Activated CD4-positive, alpha-beta T cell treated with anti-CD3 and anti-CD28 coated beads, Interleukin-2, amount 10 ng/mL, durations not matched to agents 24 days and 14 days (primary cell): Measurements from ENCODE around the gene COMT. TPM values are rescaled to one million over a fixed set of nuclear protein-coding genes. Genes with fewer than 3 reads are reported as not detected.

Experiments used
- DNase-seq: peaks from one replicate; pipeline ENCODE4 v3.0.0; 2022
- H3K27ac Mint-ChIP-seq: one replicate; pipeline ENCODE4 v1.8.0; 2022; ENCODE audit warnings: mild to moderate bottlenecking, mixed read lengths
- H3K27me3 Mint-ChIP-seq: one replicate; pipeline ENCODE4 v1.8.0; 2022; ENCODE audit warnings: mixed read lengths
- H3K36me3 Mint-ChIP-seq: one replicate; pipeline ENCODE4 v1.8.0; 2022; ENCODE audit warnings: low read depth, mild to moderate bottlenecking, mixed read lengths
- H3K4me1 Mint-ChIP-seq: one replicate; pipeline ENCODE4 v1.8.0; 2021; ENCODE audit warnings: mixed read lengths
- H3K4me3 Mint-ChIP-seq: one replicate; pipeline ENCODE4 v1.8.0; 2022; ENCODE audit warnings: mild to moderate bottlenecking, moderate library complexity, mixed read lengths
- H3K9me3 Mint-ChIP-seq: one replicate; pipeline ENCODE4 v1.8.0; 2021; ENCODE audit warnings: mixed read lengths
- intact Hi-C: fragments of 100-400 bp; cut with micrococcal nuclease; formaldehyde crosslinking; loops from one replicate; pipeline ENCODE4 v1.15.1; 2023
- total RNA-seq: library from RNA; stranded (reverse); gene quantifications from 2 replicates; pipeline ENCODE4 v1.2.3, GENCODE V29; 2022

Gene COMT
- total RNA-seq, 1 donor from 2014 or later = 110 TPM

GRCh38 chr22:19943082-19944026 is 1.8 kb downstream of the COMT start:
- Mint-ChIP-seq H3K27me3 (no peaks in the 10 kb centered on the region), H3K9me3 (no peaks in the 10 kb centered on the region), H3K36me3 (peaks cover 12% of the 10 kb centered on the region), H3K27ac (peak overlapping the region; percentile 90), H3K4me1 (peaks cover 33% of the 10 kb centered on the region), H3K4me3 (peak overlapping the region; percentile 97)
- no peak for DNase-seq
- intact Hi-C loops = no loop called here

DNA sequence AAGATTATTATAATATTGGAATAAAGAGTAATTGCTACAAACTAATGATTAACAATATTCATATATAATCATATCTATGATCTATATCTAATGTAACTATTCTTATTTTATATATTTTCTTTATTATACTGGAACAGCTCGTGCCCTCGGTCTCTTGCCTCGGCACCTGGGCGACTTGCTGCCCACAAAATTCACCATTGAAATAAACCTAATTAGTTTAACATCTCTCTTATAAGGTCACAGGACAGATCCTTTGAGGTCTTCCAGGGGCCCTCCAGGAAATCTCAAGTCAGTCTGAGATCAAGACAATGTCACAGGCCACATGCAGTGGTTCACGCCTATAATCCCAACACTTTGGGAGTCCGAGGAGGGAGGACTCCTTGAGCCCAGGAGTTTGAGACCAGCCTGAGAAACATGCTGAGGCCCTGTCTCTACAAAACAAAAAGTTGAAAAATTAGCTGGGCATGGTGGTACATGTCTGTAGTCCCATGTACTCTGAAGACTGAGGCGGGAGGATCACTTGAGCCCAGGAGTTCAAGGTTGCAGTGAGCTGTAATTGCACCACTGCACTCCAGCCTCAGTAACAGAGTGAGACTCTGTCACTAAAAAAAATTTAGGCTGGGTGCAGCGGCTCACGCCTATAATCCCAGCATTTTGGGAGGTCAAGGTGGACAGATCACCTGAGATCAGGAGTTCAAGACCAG is 6.6 kb downstream of the COMT start:
- Mint-ChIP-seq H3K36me3 (peaks cover 24% of the 10 kb centered on the region), H3K27me3 (no peaks in the 10 kb centered on the region), H3K27ac (no peak overlapping the region), H3K9me3 (no peaks in the 10 kb centered on the region), H3K4me1 (peaks cover 16% of the 10 kb centered on the region), H3K4me3 (no peak overlapping the region)
- DNase-seq = no peak
- intact Hi-C loops = no loop called here

- no peaks in the 10 kb centered on the region for H3K9me3 Mint-ChIP-seq
- DNase-seq = no peak
- no peaks in the 10 kb centered on the region for H3K27me3 Mint-ChIP-seq
- H3K4me3 Mint-ChIP-seq = no peak overlapping the region
- peaks cover 19% of the 10 kb centered on the region for H3K36me3 Mint-ChIP-seq
- peak overlapping the region; percentile 7 for H3K27ac Mint-ChIP-seq
- intact Hi-C loops = no loop called here
- peaks cover 13% of the 10 kb centered on the region for H3K4me1 Mint-ChIP-seq
Observed at GRCh38 chr22:19951346-19951745, 9.8 kb downstream of the COMT start.

GRCh38 chr22:19955241-19956128 is 13.9 kb downstream of the COMT start:
- no peak for DNase-seq
- no peak overlapping the region for H3K4me3 Mint-ChIP-seq
- H3K27me3 Mint-ChIP-seq = no peaks in the 10 kb centered on the region
- peaks cover 7% of the 10 kb centered on the region for H3K4me1 Mint-ChIP-seq
- intact Hi-C loops = no loop called here
- H3K9me3 Mint-ChIP-seq = no peaks in the 10 kb centered on the region
- peak overlapping the region; percentile 48 for H3K27ac Mint-ChIP-seq
- H3K36me3 Mint-ChIP-seq = peaks cover 10% of the 10 kb centered on the region

DNA sequence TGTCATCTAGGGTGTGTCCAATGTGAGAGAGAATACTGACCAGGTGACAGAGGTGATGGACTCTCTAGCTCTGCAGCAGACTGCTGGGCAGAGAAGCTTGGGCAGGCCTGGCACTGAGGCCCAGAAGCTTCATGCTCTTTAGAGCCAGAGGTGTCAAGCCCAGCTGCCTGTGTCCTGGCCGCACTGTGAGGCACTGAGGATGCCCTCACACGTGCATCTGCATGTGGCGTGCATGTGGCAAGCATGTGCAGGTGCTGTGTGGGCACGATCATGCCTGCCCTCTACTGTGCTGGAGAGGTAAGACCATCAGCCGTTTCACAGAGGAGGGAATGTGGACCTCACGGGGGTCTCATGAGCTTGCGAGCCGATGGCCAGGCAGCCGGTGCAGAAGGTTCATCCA is 15.9 kb downstream of the COMT start:
- intact Hi-C loops = no loop called here
- no peak for DNase-seq
- H3K9me3 Mint-ChIP-seq = no peaks in the 10 kb centered on the region
- no peak overlapping the region for H3K27ac Mint-ChIP-seq
- H3K4me1 Mint-ChIP-seq = peaks cover 7% of the 10 kb centered on the region
- no peaks in the 10 kb centered on the region for H3K36me3 Mint-ChIP-seq
- H3K27me3 Mint-ChIP-seq = no peaks in the 10 kb centered on the region
- no peak overlapping the region for H3K4me3 Mint-ChIP-seq

DNA sequence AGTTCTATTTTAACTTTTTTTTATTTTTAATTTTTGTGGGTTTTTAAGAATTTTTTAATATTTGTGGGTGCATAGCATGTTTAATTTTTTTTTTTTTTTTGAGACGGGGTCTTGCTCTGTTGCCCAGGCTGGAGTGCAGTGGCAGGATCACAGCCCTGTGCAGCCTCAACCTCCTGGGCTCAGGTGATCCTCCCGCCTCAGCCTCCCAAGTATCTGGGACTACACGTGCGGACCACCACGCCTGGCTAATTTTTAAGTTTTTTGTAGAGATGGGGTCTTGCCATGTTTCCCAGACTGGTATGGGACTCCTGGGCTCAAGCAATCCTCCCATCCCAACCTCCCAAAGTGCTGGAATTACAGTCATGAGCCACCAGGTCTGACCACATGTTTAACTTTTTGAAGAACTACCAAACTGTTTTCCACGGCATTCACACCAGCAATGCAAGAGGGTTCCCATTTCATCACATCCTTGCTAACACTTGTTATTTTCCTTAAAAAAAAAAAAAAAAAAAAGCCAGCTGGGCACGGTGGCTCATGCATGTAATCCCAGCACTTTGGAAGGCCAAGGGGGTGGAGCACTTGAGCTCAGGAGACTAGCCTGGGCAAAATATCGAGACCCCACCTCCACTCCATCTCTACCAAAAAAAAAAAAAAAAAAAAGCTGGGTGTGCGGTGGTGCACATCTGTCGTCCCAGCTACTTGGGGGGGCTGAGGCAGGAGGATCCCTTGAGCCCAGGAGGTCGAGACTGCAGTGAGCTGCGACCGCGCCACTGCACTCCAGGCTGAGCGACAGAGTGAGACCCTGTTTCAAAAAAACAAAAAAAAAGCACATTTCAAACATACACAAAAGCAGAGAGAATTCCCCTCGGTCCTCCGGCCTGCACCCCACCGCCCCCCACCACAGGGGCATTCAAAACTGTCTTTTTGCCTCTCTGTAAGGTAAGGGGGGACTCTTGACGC is 16.8 kb downstream of the COMT start:
- no peaks in the 10 kb centered on the region for H3K27me3 Mint-ChIP-seq
- no peak overlapping the region for H3K4me3 Mint-ChIP-seq

GRCh38 chr22:19959043-19959586 is 17.5 kb downstream of the COMT start:
- intact Hi-C loops = no loop called here
- H3K4me1 Mint-ChIP-seq = peaks cover 7% of the 10 kb centered on the region
- no peak for DNase-seq
- H3K27me3 Mint-ChIP-seq = no peaks in the 10 kb centered on the region
- no peaks in the 10 kb centered on the region for H3K9me3 Mint-ChIP-seq
- H3K4me3 Mint-ChIP-seq = no peak overlapping the region
- H3K36me3 Mint-ChIP-seq = peaks cover 2% of the 10 kb centered on the region
- no peak overlapping the region for H3K27ac Mint-ChIP-seq

More for the DNA sequence above, 16.8 kb downstream of the COMT start:
- Mint-ChIP-seq H3K36me3 (no peaks in the 10 kb centered on the region), H3K27ac (no peak overlapping the region), H3K4me1 (peaks cover 7% of the 10 kb centered on the region), H3K9me3 (no peaks in the 10 kb centered on the region)
- DNase-seq = no peak
- intact Hi-C loops = no loop called here

DNA sequence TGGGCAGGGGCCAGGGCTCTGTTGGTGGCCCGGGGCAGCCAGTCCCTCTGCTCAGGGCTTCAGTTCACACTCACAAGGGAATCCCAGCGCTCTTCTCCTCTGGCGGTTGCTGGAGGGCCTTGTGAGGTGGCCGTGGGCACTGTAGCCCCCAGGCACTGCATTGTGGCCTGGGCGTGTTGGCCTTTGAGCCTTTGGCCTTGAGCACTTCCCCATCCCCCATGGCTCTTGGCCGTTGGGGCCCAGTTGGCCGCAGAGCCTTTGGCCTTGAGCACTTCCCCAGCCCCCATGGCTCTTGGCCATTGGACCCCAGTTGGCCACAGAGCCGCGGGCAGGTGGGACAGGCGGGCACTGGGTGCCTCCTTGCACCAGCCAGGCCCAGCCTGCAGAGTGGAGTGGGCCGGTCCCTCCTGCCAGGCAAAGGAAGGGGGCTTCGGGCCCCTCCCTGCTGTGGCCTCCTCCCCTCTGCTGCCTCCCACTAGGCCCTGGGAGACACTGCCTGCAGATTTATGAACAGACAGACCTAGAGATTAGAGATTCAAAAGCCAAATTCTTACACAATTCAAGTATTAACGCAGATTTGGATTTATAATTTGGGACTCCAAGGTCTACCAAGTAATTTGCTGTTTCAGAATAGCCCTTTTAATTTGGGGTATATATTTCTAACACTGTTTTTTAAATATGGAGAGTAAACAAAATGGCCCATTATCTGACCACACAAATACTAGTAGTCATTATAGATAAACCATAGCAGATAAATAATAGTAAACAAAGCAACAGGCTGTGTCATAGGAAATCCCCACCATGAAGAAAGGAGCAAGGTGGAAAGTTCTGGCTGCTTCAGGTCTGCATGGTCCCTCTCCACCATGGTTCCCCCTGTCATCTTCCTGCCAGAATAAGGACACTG is 18.3 kb downstream of the COMT start:
- no peak overlapping the region for H3K4me3 Mint-ChIP-seq
- DNase-seq = no peak
- H3K36me3 Mint-ChIP-seq = peaks cover 2% of the 10 kb centered on the region
- no peaks in the 10 kb centered on the region for H3K27me3 Mint-ChIP-seq
- no peaks in the 10 kb centered on the region for H3K9me3 Mint-ChIP-seq
- intact Hi-C loops = loop anchor here (10.0 kb wide), 1 partner anchor 335 kb away; no protein-coding TSS in a partner anchor
- H3K27ac Mint-ChIP-seq = peak overlapping the region; percentile 56
- H3K4me1 Mint-ChIP-seq = peaks cover 7% of the 10 kb centered on the region

- DNase-seq = no peak
- intact Hi-C loops = loop anchor here (10.0 kb wide), 1 partner anchor 334 kb away; no protein-coding TSS in a partner anchor
- Mint-ChIP-seq H3K36me3 (peaks cover 3% of the 10 kb centered on the region), H3K27me3 (no peaks in the 10 kb centered on the region), H3K4me3 (no peak overlapping the region), H3K4me1 (peaks cover 4% of the 10 kb centered on the region), H3K9me3 (no peaks in the 10 kb centered on the region), H3K27ac (peak overlapping the region; percentile 56)
Observed at GRCh38 chr22:19960491-19961200, 19.1 kb downstream of the COMT start.

DNA sequence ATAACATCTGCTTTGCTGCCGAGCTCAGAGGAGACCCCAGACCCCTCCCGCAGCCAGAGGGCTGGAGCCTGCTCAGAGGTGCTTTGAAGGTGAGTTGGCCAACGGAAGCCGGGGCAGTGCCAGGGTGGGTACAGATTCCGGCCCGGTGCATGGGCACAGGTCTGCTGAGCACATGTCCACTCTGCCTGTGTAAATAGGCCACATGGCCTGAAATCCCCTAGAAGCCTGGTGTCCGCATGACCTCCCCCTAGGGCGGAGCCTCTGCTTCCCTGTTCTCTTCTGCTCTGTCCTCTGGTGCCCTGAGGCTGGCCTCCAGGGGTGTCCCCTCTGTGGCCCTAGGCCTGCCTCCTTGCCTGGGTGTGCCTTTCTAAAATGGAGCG is 19.6 kb downstream of the COMT start:
- no peak for DNase-seq
- no peak overlapping the region for H3K27ac Mint-ChIP-seq
- peaks cover 2% of the 10 kb centered on the region for H3K4me1 Mint-ChIP-seq
- peaks cover 3% of the 10 kb centered on the region for H3K36me3 Mint-ChIP-seq
- no peak overlapping the region for H3K4me3 Mint-ChIP-seq
- intact Hi-C loops = loop anchor here (10.0 kb wide), 1 partner anchor 334 kb away; no protein-coding TSS in a partner anchor
- H3K9me3 Mint-ChIP-seq = no peaks in the 10 kb centered on the region
- no peaks in the 10 kb centered on the region for H3K27me3 Mint-ChIP-seq

GRCh38 chr22:19961868-19962245 is 20.3 kb downstream of the COMT start:
- no peak for DNase-seq

More at GRCh38 chr22:19961868-19962245, 20.3 kb downstream of the COMT start:
- Mint-ChIP-seq H3K36me3 (peaks cover 6% of the 10 kb centered on the region), H3K9me3 (no peaks in the 10 kb centered on the region), H3K4me1 (peaks cover 2% of the 10 kb centered on the region), H3K4me3 (no peak overlapping the region), H3K27ac (no peak overlapping the region), H3K27me3 (no peaks in the 10 kb centered on the region)
- intact Hi-C loops = loop anchor here (10.0 kb wide), 1 partner anchor 333 kb away; no protein-coding TSS in a partner anchor
